Loucy (cell line): ENCODE data around the gene KCNT1.

Experiments
- H2AFZ ChIP-seq: fragments of 200-600 bp; sonication (generic); 2 replicates; pipeline ENCODE4 v1.6.0; 2016; ENCODE audit warnings: antibody characterized with exemption, mild to moderate bottlenecking, low read length, moderate library complexity
- H3F3A ChIP-seq: fragments of 200-600 bp; 2 replicates; pipeline ENCODE4 v1.6.0; 2016; ENCODE audit warnings: antibody characterized with exemption, low read depth, mild to moderate bottlenecking
- H3K27me3 ChIP-seq: fragments of 200-600 bp; sonication (generic); 2 replicates; pipeline ENCODE4 v1.6.1; 2014; ENCODE audit warnings: low read length, mild to moderate bottlenecking; ENCODE audit not compliant: insufficient read depth, poor library complexity, severe bottlenecking
- H3K36me3 ChIP-seq: fragments of 200-600 bp; sonication (generic); 2 replicates; pipeline ENCODE4 v1.6.1; 2016; ENCODE audit warnings: low read length; ENCODE audit not compliant: insufficient read depth
- H3K4me1 ChIP-seq: fragments of 200-600 bp; sonication (generic); 2 replicates; pipeline ENCODE4 v1.5.1; 2014; ENCODE audit warnings: low read length, mild to moderate bottlenecking; ENCODE audit not compliant: insufficient read depth, poor library complexity, severe bottlenecking
- H3K4me2 ChIP-seq: fragments of 200-600 bp; sonication (generic); 2 replicates; pipeline ENCODE4 v1.6.0; 2014; ENCODE audit warnings: antibody characterized with exemption, low read length, low read depth, mild to moderate bottlenecking; ENCODE audit not compliant: poor library complexity, severe bottlenecking
- H3K4me3 ChIP-seq: fragments of 200-600 bp; sonication (generic); 2 replicates; pipeline ENCODE4 v1.5.1; 2014; ENCODE audit warnings: low read length, mild to moderate bottlenecking, mixed read lengths; ENCODE audit not compliant: poor library complexity, severe bottlenecking
- H3K79me2 ChIP-seq: fragments of 200-600 bp; sonication (generic); 2 replicates; pipeline ENCODE4 v1.6.1; 2014; ENCODE audit warnings: low read length; ENCODE audit not compliant: insufficient read depth
- H3K9ac ChIP-seq: fragments of 200-600 bp; sonication (generic); 2 replicates; pipeline ENCODE4 v1.6.0; 2014; ENCODE audit warnings: mild to moderate bottlenecking, low read depth, low read length, moderate library complexity; ENCODE audit not compliant: poor library complexity, severe bottlenecking
- H3K9me2 ChIP-seq: fragments of 200-600 bp; sonication (generic); replicated peaks from 2 replicates; pipeline ENCODE4 v1.6.1; 2016; ENCODE audit warnings: low read depth, low read length, mixed read lengths
- H3K9me3 ChIP-seq: fragments of 200-600 bp; sonication (generic); 2 replicates; pipeline ENCODE4 v1.6.1; 2014; ENCODE audit warnings: mild to moderate bottlenecking, antibody characterized with exemption, low read length, low read depth; ENCODE audit not compliant: insufficient read depth
- H4K20me1 ChIP-seq: fragments of 200-600 bp; sonication (generic); 2 replicates; pipeline ENCODE4 v1.6.0; 2014; ENCODE audit warnings: antibody characterized with exemption, low read length, mild to moderate bottlenecking; ENCODE audit not compliant: insufficient read depth, poor library complexity, severe bottlenecking
- CTCF ChIP-seq: fragments of 200-600 bp; sonication (generic); conservative IDR thresholded peaks from 2 replicates; pipeline ENCODE4 v1.5.1; 2014; ENCODE audit warnings: mild to moderate bottlenecking, antibody characterized with exemption, low read length
- EZH2phosphoT487 ChIP-seq: fragments of 200-600 bp; IDR thresholded peaks from 2 replicates; pipeline ENCODE4 v1.6.1; 2018; ENCODE audit warnings: antibody characterized with exemption, mild to moderate bottlenecking, moderate library complexity, borderline replicate concordance

Gene KCNT1

GRCh38 chr9:135780626-135781025 lies 78.6 kb downstream of the KCNT1 start:
- Histone ChIP-seq H2AFZ (no peak overlapping the region), H3K4me3 (no peak overlapping the region), H3K9me3 (no peaks in the 10 kb centered on the region; the same call in 1 of the 2 replicates), H3K79me2 (no peaks in the 10 kb centered on the region), H3K36me3 (no peaks in the 10 kb centered on the region), H3K9ac (no peak overlapping the region), H3K4me1 (no peaks in the 10 kb centered on the region), H3F3A (no peaks in the 10 kb centered on the region), H3K4me2 (no peak overlapping the region), H4K20me1 (no peaks in the 10 kb centered on the region), H3K9me2 (no peaks in the 10 kb centered on the region), H3K27me3 (no peaks in the 10 kb centered on the region)
- TF ChIP-seq CTCF (no peak), EZH2phosphoT487 (no peak)

GRCh38 chr9:135782946-135783345 lies 81.0 kb downstream of the KCNT1 start:
- no peak overlapping the region for H3K4me2 ChIP-seq
- H3K36me3 ChIP-seq: no peaks in the 10 kb centered on the region
- no peaks in the 10 kb centered on the region for H3F3A ChIP-seq
- H3K4me1 ChIP-seq: no peaks in the 10 kb centered on the region
- no peaks in the 10 kb centered on the region for H4K20me1 ChIP-seq
- no peaks in the 10 kb centered on the region for H3K79me2 ChIP-seq
- no peaks in the 10 kb centered on the region for H3K9me2 ChIP-seq
- H2AFZ ChIP-seq: no peak overlapping the region
- H3K4me3 ChIP-seq: no peak overlapping the region
- H3K9ac ChIP-seq: no peak overlapping the region
- TF ChIP-seq EZH2phosphoT487 (no peak), CTCF (no peak)
- H3K27me3 ChIP-seq: no peaks in the 10 kb centered on the region
- no peaks in the 10 kb centered on the region; the same call in 1 of the 2 replicates for H3K9me3 ChIP-seq

- Histone ChIP-seq H3K36me3 (no peaks in the 10 kb centered on the region), H3K79me2 (no peaks in the 10 kb centered on the region), H3K4me1 (no peaks in the 10 kb centered on the region), H3K9me2 (no peaks in the 10 kb centered on the region), H3F3A (no peaks in the 10 kb centered on the region), H3K4me2 (no peak overlapping the region), H2AFZ (no peak overlapping the region), H3K9me3 (no peaks in the 10 kb centered on the region), H3K9ac (no peak overlapping the region), H4K20me1 (no peaks in the 10 kb centered on the region), H3K27me3 (no peaks in the 10 kb centered on the region), H3K4me3 (no peak overlapping the region)
- no peak for TF ChIP-seq EZH2phosphoT487
- no peak for TF ChIP-seq CTCF
Measured at GRCh38 chr9:135783540-135784245, 81.7 kb downstream of the KCNT1 start.
